HepG2 (cell line): ENCODE results near the gene CCDC97. TPM values are rescaled to one million over a fixed set of nuclear protein-coding genes. Genes with fewer than 3 reads are reported as not detected.
A peak's percentile ranks its signal among the peaks of the same experiment; 100 is the strongest.

Experiments used
- CREB1 ChIP-seq, 2 experiments: fragments of 450-650 bp in 1 of 2; IDR thresholded peaks; 2 replicates each; pipeline ENCODE4 v1.6.1; 2016 to 2017; ENCODE audit warnings: control low read depth in 1 of 2, mild to moderate bottlenecking in 1 of 2, missing compliant biosample characterization in 1 of 2, missing genetic modification characterization in 1 of 2
- E2F2 ChIP-seq: sonication (generic); formaldehyde crosslinking; IDR thresholded peaks from 2 replicates; pipeline ENCODE4 v1.4.0; 2020; ENCODE audit warnings: missing genetic modification reagents, borderline replicate concordance
- ETS1 ChIP-seq: sonication (generic); formaldehyde crosslinking; IDR thresholded peaks from 2 replicates; pipeline ENCODE4 v1.4.0; 2020; ENCODE audit warnings: missing genetic modification reagents
- FIP1L1 ChIP-seq: fragments of 200-400 bp; formaldehyde crosslinking; IDR thresholded peaks from 2 replicates; pipeline ENCODE4 v1.6.1; 2018; ENCODE audit warnings: low read depth, mild to moderate bottlenecking, low read length, moderate library complexity, borderline replicate concordance; ENCODE audit not compliant: insufficient read depth
- FOXC1 ChIP-seq: sonication (generic); formaldehyde crosslinking; IDR thresholded peaks from 2 replicates; pipeline ENCODE4 v1.8.0; 2022; ENCODE audit warnings: mild to moderate bottlenecking, missing genetic modification reagents, borderline replicate concordance
- FOXM1 ChIP-seq: sonication (generic); formaldehyde crosslinking; IDR thresholded peaks from 2 replicates; pipeline ENCODE4 v1.5.0; 2020; ENCODE audit warnings: missing genetic modification reagents
- GMEB1 ChIP-seq: sonication (generic); formaldehyde crosslinking; IDR thresholded peaks from 2 replicates; pipeline ENCODE4 v1.5.1; 2020; ENCODE audit warnings: missing genetic modification reagents, mild to moderate bottlenecking, borderline replicate concordance
- KDM6A ChIP-seq: IDR thresholded peaks from 2 replicates; pipeline ENCODE4 v1.6.1; 2016; ENCODE audit warnings: low read depth
- MXD3 ChIP-seq: IDR thresholded peaks from 2 replicates; pipeline ENCODE4 v1.6.1; 2016; ENCODE audit warnings: mild to moderate bottlenecking, missing biosample characterization, missing genetic modification reagents
- POGZ ChIP-seq: sonication (generic); formaldehyde crosslinking; IDR thresholded peaks from 2 replicates; pipeline ENCODE4 v1.4.0; 2020; ENCODE audit warnings: mild to moderate bottlenecking, missing genetic modification reagents
- RXRA ChIP-seq: sonication (generic); formaldehyde crosslinking; IDR thresholded peaks from 2 replicates; pipeline ENCODE4 v1.5.1; 2020; ENCODE audit warnings: missing genetic modification reagents
- SOX13 ChIP-seq, 3 experiments: fragments of 450-650 bp in 1 of 3; sonication (generic) in 1 of 3; formaldehyde crosslinking in 1 of 3; IDR thresholded peaks in 2 of 3; conservative IDR thresholded peaks in 1 of 3; 2 replicates each; pipeline versions ENCODE4 v1.5.0 to v1.6.1; 2016 to 2020; ENCODE audit warnings: antibody characterized with exemption in 1 of 3, mild to moderate bottlenecking in 1 of 3, missing compliant biosample characterization in 1 of 3, missing genetic modification reagents in 1 of 3, moderate library complexity in 1 of 3
- TGIF2 ChIP-seq: IDR thresholded peaks from 2 replicates; pipeline ENCODE4 v1.6.1; 2016; ENCODE audit warnings: control low read depth, missing compliant biosample characterization
- YY1 ChIP-seq: IDR thresholded peaks from 2 replicates; pipeline ENCODE4 v1.6.1; 2011; ENCODE audit warnings: low read length, low read depth, moderate library complexity, mild to moderate bottlenecking; ENCODE audit not compliant: insufficient read depth, insufficient replicate concordance
- ZFP62 ChIP-seq: sonication (generic); formaldehyde crosslinking; IDR thresholded peaks from 2 replicates; pipeline ENCODE4 v1.4.0; 2020; ENCODE audit warnings: missing genetic modification reagents
- ZNF160 ChIP-seq: sonication (generic); formaldehyde crosslinking; IDR thresholded peaks from 2 replicates; pipeline ENCODE4 v1.8.0; 2022; ENCODE audit warnings: mild to moderate bottlenecking, inconsistent platforms, missing genetic modification reagents
- ZNF207 ChIP-seq: fragments of 450-650 bp; IDR thresholded peaks from 2 replicates; pipeline ENCODE4 v1.6.1; 2016; ENCODE audit warnings: antibody characterized with exemption, borderline replicate concordance
- ZNF274 ChIP-seq: sonication (generic); formaldehyde crosslinking; IDR thresholded peaks from 2 replicates; pipeline ENCODE4 v1.5.1; 2020; ENCODE audit warnings: mild to moderate bottlenecking, missing genetic modification reagents
- polyA plus RNA-seq, 8 experiments: library from polyadenylated mRNA; depleted of rRNA in 3 of 8; stranded (reverse) in 7 of 8; unstranded in 1 of 8; fragments of >200 nt; fragmentation: Illumina TruSeq in 4 of 8; extraction: Trizol in 4 of 8; gene quantifications; 2 replicates each; pipeline versions ENCODE4 v1.2.1 to v1.2.3, GENCODE V29; 2011 to 2016; ENCODE audit warnings: low read depth in 4 of 8, missing spikeins in 1 of 8, mixed read lengths in 1 of 8; ENCODE audit not compliant: insufficient read depth in 1 of 8
- total RNA-seq, 5 experiments: library from RNA; depleted of rRNA; stranded (reverse); fragments of >200 nt; fragmentation: Illumina TruSeq; extraction: Trizol; gene quantifications; 2 replicates each; pipeline ENCODE4 v1.2.3, GENCODE V29; 2016; ENCODE audit warnings: low read depth in 1 of 5
- TF ChIP-seq, protein P1 (sequence below): sonication (generic); formaldehyde crosslinking; IDR thresholded peaks from 2 replicates; pipeline ENCODE4 v1.9.0; 2021; ENCODE audit warnings: missing genetic modification reagents, borderline replicate concordance

The CCDC97 gene
- total and polyA plus RNA-seq, 2 of the 13 experiments (the other 11 are each of a cell fraction or from before 2014, with no cell fraction given): 6.2 to 7.3 TPM

- peak; percentile 48; the same call in 1 of the 2 replicates for TF ChIP-seq FOXM1 (CRISPR knock-in tag)
- TF ChIP-seq ZFP62: no peak
- TF ChIP-seq ZNF160 (CRISPR knock-in tag): peak; percentile 81
- no peak for TF ChIP-seq FIP1L1
- TF ChIP-seq, protein P1, sequence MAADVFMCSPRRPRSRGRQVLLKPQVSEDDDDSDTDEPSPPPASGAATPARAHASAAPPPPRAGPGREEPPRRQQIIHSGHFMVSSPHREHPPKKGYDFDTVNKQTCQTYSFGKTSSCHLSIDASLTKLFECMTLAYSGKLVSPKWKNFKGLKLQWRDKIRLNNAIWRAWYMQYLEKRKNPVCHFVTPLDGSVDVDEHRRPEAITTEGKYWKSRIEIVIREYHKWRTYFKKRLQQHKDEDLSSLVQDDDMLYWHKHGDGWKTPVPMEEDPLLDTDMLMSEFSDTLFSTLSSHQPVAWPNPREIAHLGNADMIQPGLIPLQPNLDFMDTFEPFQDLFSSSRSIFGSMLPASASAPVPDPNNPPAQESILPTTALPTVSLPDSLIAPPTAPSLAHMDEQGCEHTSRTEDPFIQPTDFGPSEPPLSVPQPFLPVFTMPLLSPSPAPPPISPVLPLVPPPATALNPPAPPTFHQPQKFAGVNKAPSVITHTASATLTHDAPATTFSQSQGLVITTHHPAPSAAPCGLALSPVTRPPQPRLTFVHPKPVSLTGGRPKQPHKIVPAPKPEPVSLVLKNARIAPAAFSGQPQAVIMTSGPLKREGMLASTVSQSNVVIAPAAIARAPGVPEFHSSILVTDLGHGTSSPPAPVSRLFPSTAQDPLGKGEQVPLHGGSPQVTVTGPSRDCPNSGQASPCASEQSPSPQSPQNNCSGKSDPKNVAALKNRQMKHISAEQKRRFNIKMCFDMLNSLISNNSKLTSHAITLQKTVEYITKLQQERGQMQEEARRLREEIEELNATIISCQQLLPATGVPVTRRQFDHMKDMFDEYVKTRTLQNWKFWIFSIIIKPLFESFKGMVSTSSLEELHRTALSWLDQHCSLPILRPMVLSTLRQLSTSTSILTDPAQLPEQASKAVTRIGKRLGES (CRISPR knock-in tag): 0 out of 2 replicates have a peak, but pooled peaks have one; percentile 55
- TF ChIP-seq ZNF207: no peak
- TF ChIP-seq YY1: peak; percentile 53
- no peak for TF ChIP-seq KDM6A (CRISPR knock-in tag)
- peak; percentile 78; the same call in 1 of the 2 replicates for TF ChIP-seq ZNF274
- TF ChIP-seq E2F2: 0 out of 2 replicates have a peak, but pooled peaks have one; percentile 44
- no peak for TF ChIP-seq ETS1 (CRISPR knock-in tag)
- peak; percentile 72; the same call in 1 of the 2 replicates for TF ChIP-seq MXD3 (CRISPR knock-in tag)
- 0 out of 2 replicates have a peak, but pooled peaks have one; percentile 7 for TF ChIP-seq CREB1 (IDR thresholded peaks at IDR 0.05)
- peak; percentile 54; the same call in 1 of the 2 replicates for TF ChIP-seq CREB1 (CRISPR knock-in tag; IDR thresholded peaks at IDR 0.05)
- TF ChIP-seq TGIF2 (CRISPR knock-in tag): peak; percentile 73; the same call in 1 of the 2 replicates
- peak; percentile 87; the same call in 1 of the 2 replicates for TF ChIP-seq FOXC1 (CRISPR knock-in tag)
- peak; percentile 71; the same call in 1 of the 2 replicates for TF ChIP-seq GMEB1
- peak; percentile 76 for TF ChIP-seq POGZ (CRISPR knock-in tag)
- TF ChIP-seq RXRA (CRISPR knock-in tag): peak; percentile 77
- no peak for TF ChIP-seq SOX13 (IDR thresholded peaks at IDR 0.05)
- peak; percentile 46 to 50; a peak in 1 of 4 replicates for TF ChIP-seq SOX13 (CRISPR knock-in tag; conservative IDR thresholded peaks at IDR 0.05 in 1 of 2, IDR thresholded peaks at IDR 0.05 in 1 of 2)
Observed at GRCh38 chr19:41310033-41310831, at the start of gene CCDC97 (continued).
